ENCODE results near the gene NKX6-2.

Gene NKX6-2

DNA sequence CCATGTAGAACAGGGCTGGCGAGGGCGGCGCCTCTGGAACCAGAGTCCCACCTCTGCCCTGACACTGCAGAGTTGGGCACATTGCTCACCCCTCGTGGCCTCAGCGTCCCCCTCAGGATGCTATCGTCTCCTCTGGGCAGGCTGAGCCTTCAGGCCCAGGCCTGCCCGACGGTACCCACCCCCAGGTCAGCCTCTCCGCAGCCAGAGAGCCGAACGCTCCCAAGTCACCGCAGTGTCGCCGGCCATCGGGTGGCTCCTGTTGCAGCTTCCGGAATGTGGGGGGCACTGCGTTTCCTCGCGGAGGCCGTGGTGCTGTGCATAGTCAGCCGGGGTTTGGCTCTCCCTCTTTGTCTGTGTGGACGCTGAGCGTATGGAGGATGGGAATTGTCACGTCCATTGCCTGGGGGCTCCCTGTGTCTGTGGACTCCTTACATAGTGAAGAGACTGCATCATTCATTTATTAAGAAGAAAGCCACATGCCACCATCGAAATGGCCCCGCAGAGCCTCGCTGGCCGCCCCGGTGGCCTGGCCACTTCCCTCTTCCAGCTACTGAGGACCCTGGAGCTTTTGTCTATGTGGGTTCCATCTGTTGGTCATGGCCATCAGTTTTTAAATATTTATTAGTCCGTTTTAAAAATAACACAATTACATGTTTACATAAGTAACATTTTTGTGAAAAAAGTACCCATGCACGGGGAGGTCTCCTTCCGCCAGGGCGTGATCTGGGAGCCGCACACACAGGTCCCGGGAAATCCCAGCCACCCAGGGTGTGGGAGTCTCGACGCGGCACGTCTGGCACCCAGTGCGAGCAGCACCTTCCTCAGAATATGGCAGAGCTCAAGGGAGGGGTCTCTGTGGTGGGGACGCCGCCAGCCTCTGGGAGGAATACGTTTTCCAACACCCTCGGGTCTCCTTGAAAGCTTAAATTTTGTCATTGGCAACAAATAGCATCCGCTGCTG lies 15.6 kb downstream of the NKX6-2 start:
- DNase-seq = no peak
- in situ Hi-C loops (cut with HindIII; ENCODE audit: low pct_ligation_motif_present, low sequenced_read_pairs) = no loop called here
- Histone ChIP-seq H3K4me3 (ENCODE audit: low read depth, low read length) (no peak overlapping the region), H3K36me3 (replicated peaks) (peaks cover 3% of the 10 kb centered on the region), H3K27me3 (replicated peaks) (no peaks in the 10 kb centered on the region), H3K27ac (no peak overlapping the region)
- TF ChIP-seq, protein P1, sequence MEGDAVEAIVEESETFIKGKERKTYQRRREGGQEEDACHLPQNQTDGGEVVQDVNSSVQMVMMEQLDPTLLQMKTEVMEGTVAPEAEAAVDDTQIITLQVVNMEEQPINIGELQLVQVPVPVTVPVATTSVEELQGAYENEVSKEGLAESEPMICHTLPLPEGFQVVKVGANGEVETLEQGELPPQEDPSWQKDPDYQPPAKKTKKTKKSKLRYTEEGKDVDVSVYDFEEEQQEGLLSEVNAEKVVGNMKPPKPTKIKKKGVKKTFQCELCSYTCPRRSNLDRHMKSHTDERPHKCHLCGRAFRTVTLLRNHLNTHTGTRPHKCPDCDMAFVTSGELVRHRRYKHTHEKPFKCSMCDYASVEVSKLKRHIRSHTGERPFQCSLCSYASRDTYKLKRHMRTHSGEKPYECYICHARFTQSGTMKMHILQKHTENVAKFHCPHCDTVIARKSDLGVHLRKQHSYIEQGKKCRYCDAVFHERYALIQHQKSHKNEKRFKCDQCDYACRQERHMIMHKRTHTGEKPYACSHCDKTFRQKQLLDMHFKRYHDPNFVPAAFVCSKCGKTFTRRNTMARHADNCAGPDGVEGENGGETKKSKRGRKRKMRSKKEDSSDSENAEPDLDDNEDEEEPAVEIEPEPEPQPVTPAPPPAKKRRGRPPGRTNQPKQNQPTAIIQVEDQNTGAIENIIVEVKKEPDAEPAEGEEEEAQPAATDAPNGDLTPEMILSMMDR (IDR thresholded peaks at IDR 0.05; ENCODE audit: low read depth, low read length, missing control alignments) = no peak

DNA sequence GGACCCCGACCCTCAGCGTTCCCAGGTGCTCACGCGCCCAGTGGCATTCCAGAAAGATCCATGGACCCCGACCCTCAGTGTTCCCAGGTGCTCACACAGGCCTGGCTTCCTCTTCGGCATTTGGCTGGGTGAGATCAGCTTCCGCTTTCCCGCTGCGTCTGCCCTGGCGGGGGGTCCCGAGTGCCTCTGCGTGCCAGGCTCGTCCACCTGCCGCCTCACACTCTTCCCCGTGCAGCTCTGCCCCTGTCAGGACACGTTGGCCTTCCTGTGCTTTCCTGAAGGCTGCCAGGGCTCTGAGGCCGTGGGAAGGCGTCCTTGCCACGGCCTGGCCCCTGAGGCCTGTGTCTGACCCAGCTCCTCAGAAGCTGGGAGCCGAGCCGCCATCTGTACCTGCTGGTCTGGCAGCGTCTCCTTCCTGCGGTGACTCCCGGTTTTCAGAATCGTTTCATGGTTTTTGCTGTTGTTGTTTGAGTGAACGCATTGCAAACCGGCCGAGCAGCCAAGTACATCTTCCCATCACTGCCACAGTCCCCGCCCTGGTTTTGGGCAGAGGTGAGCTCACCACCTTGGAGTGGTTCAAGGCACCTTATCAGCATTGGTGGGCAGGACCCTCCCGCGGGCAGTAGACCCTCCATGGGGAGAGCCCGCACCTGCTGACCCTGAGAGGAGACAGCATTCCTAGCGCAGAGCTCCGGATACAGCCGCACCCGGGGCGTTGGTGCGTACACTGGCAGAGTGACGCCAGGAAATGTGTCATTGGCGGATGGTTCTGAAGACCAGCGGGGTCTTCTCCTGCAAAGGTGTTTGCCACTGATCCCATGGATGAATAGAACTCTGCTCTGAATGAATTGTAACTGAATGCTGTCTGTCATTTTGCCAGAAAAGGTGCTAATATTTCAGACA lies 17.4 kb downstream of the NKX6-2 start:
- Histone ChIP-seq H3K27ac (no peak overlapping the region), H3K4me3 (ENCODE audit: low read depth, low read length) (no peak overlapping the region), H3K27me3 (replicated peaks) (no peaks in the 10 kb centered on the region), H3K36me3 (replicated peaks) (peaks cover 3% of the 10 kb centered on the region)
- DNase-seq = no peak
- in situ Hi-C loops (cut with HindIII; ENCODE audit: low pct_ligation_motif_present, low sequenced_read_pairs) = no loop called here
- TF ChIP-seq, protein P1 (IDR thresholded peaks at IDR 0.05; ENCODE audit: low read depth, low read length, missing control alignments) = no peak

DNA sequence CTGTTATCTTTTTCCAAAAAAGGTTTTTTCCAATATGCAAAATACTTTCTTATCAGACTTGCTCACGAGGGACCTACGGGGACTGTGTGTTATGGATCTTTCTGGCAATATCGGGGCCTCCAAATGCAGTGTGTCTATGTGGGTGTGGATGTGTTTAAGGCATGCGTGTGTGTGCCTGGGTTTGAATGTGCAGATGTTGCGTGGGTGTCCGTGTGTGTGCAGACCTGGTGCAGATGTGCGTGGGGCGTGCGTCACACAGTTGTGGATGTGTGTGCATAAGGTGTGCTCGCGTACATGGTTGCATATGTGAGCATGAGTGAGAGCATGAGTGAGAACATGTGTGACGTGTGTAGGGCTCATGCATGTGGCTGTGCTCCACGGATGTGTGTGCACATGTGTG lies 19.7 kb downstream of the NKX6-2 start:
- Histone ChIP-seq H3K4me3 (ENCODE audit: low read depth, low read length) (no peak overlapping the region), H3K27me3 (replicated peaks) (no peaks in the 10 kb centered on the region), H3K36me3 (replicated peaks) (peaks cover 3% of the 10 kb centered on the region), H3K27ac (no peak overlapping the region)
- in situ Hi-C loops (cut with HindIII; ENCODE audit: low pct_ligation_motif_present, low sequenced_read_pairs) = no loop called here
- DNase-seq = no peak
- TF ChIP-seq, protein P1 (IDR thresholded peaks at IDR 0.05; ENCODE audit: low read depth, low read length, missing control alignments) = no peak

DNA sequence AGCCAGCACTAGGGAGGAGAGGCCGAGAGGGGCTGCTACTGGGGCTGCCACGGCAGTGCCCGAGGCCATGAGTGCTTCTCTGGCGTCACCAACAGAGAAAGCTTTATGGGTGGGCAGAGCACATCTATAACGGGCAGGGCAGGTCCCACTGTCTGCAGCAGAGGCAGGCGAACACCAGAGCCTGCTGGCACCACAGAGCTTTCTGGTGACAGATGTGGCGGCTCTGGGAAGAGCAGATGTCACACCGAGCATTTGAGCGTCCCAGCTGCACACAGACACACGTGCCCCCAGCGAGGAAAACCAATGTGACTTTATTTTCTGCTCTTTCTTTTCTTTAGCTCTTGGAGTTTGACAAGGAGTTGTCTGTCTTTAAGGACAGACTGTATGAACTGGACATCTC lies 20.5 kb downstream of the NKX6-2 start:
- DNase-seq = no peak
- TF ChIP-seq, protein P1 (IDR thresholded peaks at IDR 0.05; ENCODE audit: low read depth, low read length, missing control alignments) = no peak
- Histone ChIP-seq H3K27me3 (replicated peaks) (no peaks in the 10 kb centered on the region), H3K27ac (no peak overlapping the region), H3K4me3 (ENCODE audit: low read depth, low read length) (no peak overlapping the region), H3K36me3 (replicated peaks) (no peaks in the 10 kb centered on the region)
- in situ Hi-C loops (cut with HindIII; ENCODE audit: low pct_ligation_motif_present, low sequenced_read_pairs) = no loop called here

DNA sequence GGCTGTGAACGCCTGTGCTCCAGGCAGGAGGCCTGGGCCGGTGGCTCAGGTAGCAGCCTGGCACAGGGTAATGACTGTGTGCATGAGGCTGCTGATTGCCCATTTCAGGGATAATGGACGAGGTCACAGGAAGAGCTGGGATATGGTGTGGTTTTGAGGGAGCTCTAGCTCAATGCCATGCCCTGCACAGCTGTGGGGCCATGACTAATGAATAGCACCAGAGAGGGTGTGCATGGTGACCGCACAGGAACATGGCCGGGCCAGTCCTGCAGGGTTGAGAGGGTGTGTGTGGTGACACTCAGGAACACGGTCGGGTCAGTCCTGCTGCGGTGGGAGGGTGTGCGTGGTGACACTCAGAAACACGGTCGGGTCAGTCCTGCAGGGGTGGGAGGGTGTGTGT lies 21.8 kb downstream of the NKX6-2 start:
- TF ChIP-seq, protein P1 (IDR thresholded peaks at IDR 0.05; ENCODE audit: low read depth, low read length, missing control alignments) = no peak
- H3K27ac ChIP-seq = no peak overlapping the region
- H3K36me3 ChIP-seq (replicated peaks) = no peaks in the 10 kb centered on the region
- H3K27me3 ChIP-seq (replicated peaks) = no peaks in the 10 kb centered on the region
- in situ Hi-C loops (cut with HindIII; ENCODE audit: low pct_ligation_motif_present, low sequenced_read_pairs) = no loop called here
- no peak overlapping the region for H3K4me3 ChIP-seq (ENCODE audit: low read depth, low read length)
- no peak for DNase-seq

Measured in brain microvascular endothelial cell (primary cell).